Activated CD4-positive, CD25-positive, alpha-beta regulatory T cell (primary cell): ENCODE measurements around the gene MLPH.

Source experiments
- DNase-seq, 4 experiments: peaks; one replicate each; lab custom pipeline; 2025; lab: John Stamatoyannopoulos, UW

The MLPH gene

GRCh38 chr2:237486819-237487448, at the start of gene MLPH:
TSS of gene MLPH (plus strand) at chr2:237487251. CDS start at chr2:237493427, 6,176 bp downstream.
- DNase-seq, result no peak

GRCh38 chr2:237437566-237437965, 49.5 kb upstream of the MLPH start:
- DNase-seq, result no peak

GRCh38 chr2:237438080-237438940, 48.7 kb upstream of the MLPH start:
- no peak for DNase-seq

DNA sequence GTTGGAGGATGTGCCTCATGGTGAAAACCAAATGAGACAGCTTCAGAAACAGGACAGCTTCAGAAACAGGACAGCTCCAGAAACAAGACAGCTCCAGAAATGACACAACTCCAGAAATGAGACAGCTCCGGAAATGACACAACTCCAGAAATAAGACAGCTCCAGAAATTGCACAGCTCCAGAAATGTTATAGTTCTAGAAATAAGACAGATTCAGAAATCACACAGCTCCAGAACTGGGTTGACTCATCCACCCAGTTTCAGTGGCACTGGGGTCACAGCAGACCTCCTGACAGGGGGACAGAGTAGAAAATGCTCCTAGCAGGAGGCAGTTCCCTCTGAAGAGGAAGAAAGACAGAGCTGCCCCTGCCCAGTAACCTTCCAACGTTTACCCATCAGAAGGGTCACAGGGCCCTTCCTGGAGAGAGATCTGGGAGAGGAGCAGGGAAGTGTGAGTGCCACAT, 46.2 kb upstream of the MLPH start:
- no peak for DNase-seq

DNA sequence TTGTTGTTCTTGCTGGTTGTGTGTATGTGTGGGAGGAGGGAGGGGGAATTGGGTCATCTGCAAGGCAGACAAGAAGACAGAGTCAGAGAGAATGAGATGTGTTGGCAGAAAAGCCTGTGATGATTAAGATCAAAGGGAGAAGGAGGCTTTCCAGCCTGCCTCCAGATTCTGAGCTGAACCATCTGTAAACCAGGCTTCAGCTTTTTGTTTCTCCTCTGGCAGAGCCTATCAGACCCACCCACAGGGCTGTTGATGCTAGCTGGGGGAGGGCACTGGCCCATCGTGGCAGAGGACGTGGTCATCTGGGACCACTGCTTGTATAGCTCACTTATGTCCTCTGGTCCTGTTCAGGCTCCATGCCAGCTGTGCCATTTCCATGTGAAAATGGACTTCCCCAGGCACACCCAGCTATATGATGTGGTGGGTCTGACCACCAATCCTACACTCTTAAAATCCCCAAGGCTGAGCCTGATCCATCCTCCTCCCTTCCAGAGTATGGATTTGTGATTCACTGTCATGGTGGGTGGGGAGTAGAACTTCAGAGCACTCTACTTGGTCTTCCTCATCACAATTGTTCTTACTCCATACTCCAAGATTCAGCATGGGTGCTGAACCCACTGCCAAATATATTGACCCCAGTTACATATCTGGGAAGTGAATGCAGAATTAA, 45.3 kb upstream of the MLPH start:
- DNase-seq, result no peak

- no peak for DNase-seq
Observed at GRCh38 chr2:237444071-237444470, 43.0 kb upstream of the MLPH start.

- DNase-seq, result no peak
Observed at GRCh38 chr2:237445611-237446337, 41.3 kb upstream of the MLPH start.

DNA sequence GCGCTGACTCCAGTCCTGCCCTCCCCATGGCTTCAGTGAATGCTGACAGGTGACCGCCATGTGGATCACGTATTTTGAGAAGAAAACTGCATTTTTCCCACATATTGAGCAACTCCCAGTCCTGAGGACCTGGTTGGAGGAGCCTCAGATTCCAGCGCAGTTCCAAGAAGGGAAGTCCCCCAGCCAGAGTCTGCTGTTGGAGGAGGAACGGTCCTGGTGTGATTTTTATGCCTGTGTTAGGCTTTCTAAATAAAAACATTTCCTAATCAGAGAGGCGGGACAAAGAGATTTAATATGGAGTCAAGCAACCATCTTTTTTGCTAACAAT, 40.7 kb upstream of the MLPH start:
- DNase-seq, result no peak

DNA sequence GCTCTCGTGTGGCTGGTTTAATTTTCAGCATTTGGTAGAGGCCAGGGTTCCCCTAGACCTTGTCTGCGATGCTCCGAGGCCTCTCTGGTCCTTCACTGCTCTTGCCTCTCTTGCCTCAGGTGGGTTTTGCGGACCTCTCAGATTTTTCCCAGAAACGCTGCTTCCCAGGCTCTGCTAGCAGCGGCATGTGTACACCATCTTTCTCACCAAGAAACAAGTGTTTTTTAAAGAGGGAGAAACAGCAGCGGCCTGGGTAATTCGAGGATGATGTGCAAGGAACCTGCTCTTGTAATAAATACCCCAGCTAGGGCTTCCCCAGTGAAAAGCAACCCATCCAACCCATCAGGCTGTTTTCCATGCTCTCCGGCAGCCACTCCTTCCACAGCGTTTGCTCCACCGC, 39.6 kb upstream of the MLPH start:
- no peak for DNase-seq

GRCh38 chr2:237448171-237448570, 38.9 kb upstream of the MLPH start:
- DNase-seq, result no peak

GRCh38 chr2:237448626-237449025, 38.4 kb upstream of the MLPH start:
- DNase-seq, result no peak

GRCh38 chr2:237449193-237449881, 37.7 kb upstream of the MLPH start:
- no peak for DNase-seq

DNA sequence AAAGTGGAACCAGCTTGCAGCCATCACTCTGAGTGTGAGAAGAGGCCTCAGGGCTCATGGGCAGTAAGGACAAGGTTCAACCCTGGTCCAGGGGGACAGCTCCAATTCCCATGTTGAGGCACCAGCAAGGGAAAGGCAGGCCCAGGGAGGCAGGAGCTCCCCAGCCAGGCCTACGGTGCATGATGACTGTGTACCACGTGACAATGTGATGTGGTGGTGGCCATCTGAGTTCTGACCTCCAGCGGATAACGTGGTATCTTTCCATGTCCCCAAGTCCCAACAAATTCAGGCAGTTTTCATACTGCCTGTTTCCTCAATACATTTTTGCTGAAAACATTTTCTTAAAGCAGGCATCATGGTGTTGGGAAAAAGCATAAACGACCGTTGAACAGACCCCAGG, 36.9 kb upstream of the MLPH start:
- DNase-seq, result no peak

GRCh38 chr2:237450583-237450982, 36.5 kb upstream of the MLPH start:
- no peak for DNase-seq

DNA sequence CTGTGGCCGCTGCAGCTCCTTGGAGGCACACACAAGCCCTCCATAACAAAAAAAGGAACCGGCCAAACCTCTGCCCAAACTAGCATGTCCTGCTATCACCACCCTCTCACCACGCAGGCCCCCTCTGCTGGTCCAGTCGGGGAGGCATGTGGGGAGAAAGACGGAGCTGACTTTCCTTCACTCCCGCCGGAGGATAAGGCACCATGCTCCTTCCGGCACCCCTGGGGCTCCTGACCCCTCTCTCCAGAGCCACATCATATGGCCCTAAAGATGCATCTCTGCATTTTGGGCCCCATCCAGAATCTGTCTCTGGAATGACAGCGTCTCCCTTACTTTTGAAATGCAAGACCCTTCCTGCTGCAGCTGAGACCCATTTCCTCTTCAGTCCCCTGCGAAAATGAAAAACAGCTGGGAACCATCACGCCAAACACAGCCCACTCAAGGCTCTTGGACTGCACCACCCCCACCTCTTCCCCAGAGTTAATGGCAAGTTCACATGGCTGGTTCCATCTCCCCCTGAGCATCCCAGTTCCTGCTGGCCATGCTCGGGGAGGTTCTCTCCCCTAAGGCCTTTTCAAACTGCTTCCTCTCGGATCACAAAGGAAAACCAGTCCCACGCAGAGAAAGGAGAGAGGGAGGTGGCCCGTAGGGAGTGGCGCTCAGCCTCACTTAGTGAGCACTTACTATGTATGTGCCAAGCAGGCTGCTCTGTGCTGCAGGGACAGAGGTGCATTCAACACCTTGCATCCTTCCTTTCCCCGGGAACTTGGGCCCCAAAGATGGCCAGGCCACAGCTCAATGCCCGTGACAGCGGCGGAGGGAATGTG, 35.2 kb upstream of the MLPH start:
- DNase-seq, result no peak

DNA sequence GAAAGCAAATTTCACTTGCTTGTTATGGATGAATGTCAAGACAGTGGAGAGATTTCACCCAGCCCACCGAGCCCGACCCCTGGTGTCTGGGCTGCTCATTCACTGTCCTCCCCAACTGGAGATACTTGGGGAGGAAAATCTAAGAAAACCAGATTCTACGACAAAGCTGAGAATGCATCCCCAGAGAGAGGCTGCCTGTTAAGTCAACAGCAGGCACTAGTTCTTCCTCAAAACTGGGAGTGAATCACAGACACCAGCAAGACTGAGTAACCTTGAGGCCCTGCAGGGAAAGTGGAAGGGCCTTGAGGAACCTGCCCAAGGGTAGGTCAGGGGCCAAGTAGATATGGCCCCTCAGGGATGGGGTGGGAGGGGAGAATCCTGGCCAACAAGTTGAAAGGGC, 34.2 kb upstream of the MLPH start:
- no peak for DNase-seq

GRCh38 chr2:237453671-237454070, 33.4 kb upstream of the MLPH start:
- DNase-seq, result no peak

DNA sequence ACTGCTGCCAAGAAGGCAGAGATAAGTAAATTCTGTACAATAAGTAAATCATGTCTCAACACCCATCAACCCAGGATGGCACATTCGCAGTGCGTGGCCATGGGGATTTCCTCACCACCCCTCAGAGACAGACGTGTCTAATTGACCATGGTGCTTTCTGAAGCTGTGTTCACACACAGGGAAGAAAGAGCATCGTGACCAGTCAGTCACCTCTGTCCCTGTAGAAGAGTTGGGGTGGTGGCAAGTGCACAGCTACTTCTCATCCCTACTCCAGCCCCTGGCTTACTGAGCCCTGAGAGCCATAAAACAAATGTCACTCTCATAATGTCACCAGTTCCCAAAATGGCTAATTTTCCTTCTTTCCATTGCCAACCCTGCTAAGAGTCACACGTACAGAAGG, 31.3 kb upstream of the MLPH start:
- no peak for DNase-seq

GRCh38 chr2:237456200-237456843, 30.7 kb upstream of the MLPH start:
- DNase-seq, result no peak

DNA sequence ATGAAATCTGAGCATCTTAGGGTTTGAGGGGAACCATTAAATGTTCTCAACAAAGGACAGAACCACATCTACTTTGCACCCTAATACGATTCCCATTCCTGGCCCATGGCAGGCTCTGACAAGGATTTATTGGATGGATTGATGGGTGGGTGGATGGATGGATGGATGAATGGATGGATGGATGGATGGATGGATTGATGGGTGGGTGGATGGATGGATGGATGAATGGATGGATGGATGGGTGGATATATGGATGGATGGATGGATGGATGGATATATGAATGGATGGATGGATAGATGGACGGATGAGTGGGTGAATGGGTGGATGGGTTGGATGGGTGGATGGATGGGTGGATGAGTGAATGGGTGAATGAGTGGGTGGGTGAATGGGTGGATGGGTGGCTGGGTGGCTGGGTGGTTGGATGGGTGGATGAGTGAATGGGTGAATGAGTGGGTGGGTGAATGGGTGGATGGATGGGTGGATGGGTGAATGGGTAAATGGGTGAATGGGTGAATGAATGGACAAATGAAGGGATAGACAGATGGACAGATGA, 29.6 kb upstream of the MLPH start:
- DNase-seq, result no peak
